ENCODE data around the gene TUBE1. TPM values are rescaled to one million over a fixed set of nuclear protein-coding genes. Genes with fewer than 3 reads are reported as not detected.

TUBE1 gene
- total RNA-seq, 1 experiment from 2014 or later: 11.6 TPM

GRCh38 chr6:112113918-112114317 is 26.6 kb upstream of the TUBE1 start:
- Histone ChIP-seq H2AFZ (ENCODE audit: low read length) (no peak overlapping the region), H4K91ac (ENCODE audit: insufficient read length, low read depth, low read length) (no peak overlapping the region), H2BK15ac (ENCODE audit: low read depth, low read length) (no peak overlapping the region), H4K8ac (replicated peaks; ENCODE audit: insufficient read length, low read depth, low read length) (no peak overlapping the region), H2BK5ac (ENCODE audit: insufficient read length, low read length) (no peak overlapping the region), H3K79me2 (ENCODE audit: insufficient read depth, low read length) (no peaks in the 10 kb centered on the region), H3K18ac (ENCODE audit: insufficient read length, low read depth, low read length) (no peak overlapping the region), H3K23ac (ENCODE audit: insufficient read length, low read depth, low read length) (no peak overlapping the region), H3K23me2 (ENCODE audit: insufficient read length, low read depth, low read length, poor library complexity, severe bottlenecking) (no peaks in the 10 kb centered on the region), H3K56ac (ENCODE audit: insufficient read length, low read depth, low read length) (no peak overlapping the region), H2AK5ac (ENCODE audit: insufficient read length, low read length) (no peak overlapping the region), H3K27me3 (ENCODE audit: insufficient read depth, low read length) (no peaks in the 10 kb centered on the region), H4K5ac (ENCODE audit: insufficient read length, low read depth, low read length) (no peak overlapping the region), H2BK120ac (ENCODE audit: low read depth, low read length, poor library complexity, severe bottlenecking) (no peak overlapping the region), H3K4me2 (ENCODE audit: insufficient read depth, insufficient read length, low read length) (no peak overlapping the region), H3K79me1 (ENCODE audit: insufficient read depth, low read depth, low read length, poor library complexity, severe bottlenecking) (no peaks in the 10 kb centered on the region), H3K4me1 (ENCODE audit: insufficient read depth, low read length) (no peaks in the 10 kb centered on the region), H2BK12ac (ENCODE audit: insufficient read length, low read depth, low read length) (no peak overlapping the region), H3K14ac (ENCODE audit: insufficient read depth, low read length) (no peak overlapping the region), H3K27ac (ENCODE audit: insufficient read length, low read depth, low read length) (no peak overlapping the region), H3T11ph (ENCODE audit: low read length) (no peak overlapping the region), H4K20me1 (ENCODE audit: control insufficient read depth, insufficient read depth, insufficient read length) (no peaks in the 10 kb centered on the region), H3K9me3 (ENCODE audit: control insufficient read depth, low read depth, low read length) (no peaks in the 10 kb centered on the region), H3K4ac (ENCODE audit: low read depth, low read length) (no peak overlapping the region), H3K9ac (ENCODE audit: extremely low read depth, insufficient read length, low read length) (no peak overlapping the region), H2BK20ac (ENCODE audit: low read depth, low read length, poor library complexity, severe bottlenecking) (no peak overlapping the region)
- Mint-ChIP-seq H3K4me3 (no peak overlapping the region), H3K36me3 (ENCODE audit: insufficient read depth in 1 of 3, low read depth in 3 of 3) (no peaks in the 10 kb centered on the region), H3K27me3 (ENCODE audit: low read depth) (no peaks in the 10 kb centered on the region), H3K9me3 (no peaks in the 10 kb centered on the region), H3K27ac (no peak overlapping the region), H3K4me1 (no peaks in the 10 kb centered on the region)
- TF ChIP-seq CTCF (conservative IDR thresholded peaks at IDR 0.05): no peak
- DNase-seq: no peak

Measured in H9 (cell line).